OCI-M2 (cell line): Measurements from ENCODE around the gene ZNF628.

Experiments
- DNase-seq: peaks from one replicate; lab custom pipeline; 2025; ENCODE audit not compliant: unreplicated experiment; lab: John Stamatoyannopoulos, UW

The ZNF628 gene

DNA sequence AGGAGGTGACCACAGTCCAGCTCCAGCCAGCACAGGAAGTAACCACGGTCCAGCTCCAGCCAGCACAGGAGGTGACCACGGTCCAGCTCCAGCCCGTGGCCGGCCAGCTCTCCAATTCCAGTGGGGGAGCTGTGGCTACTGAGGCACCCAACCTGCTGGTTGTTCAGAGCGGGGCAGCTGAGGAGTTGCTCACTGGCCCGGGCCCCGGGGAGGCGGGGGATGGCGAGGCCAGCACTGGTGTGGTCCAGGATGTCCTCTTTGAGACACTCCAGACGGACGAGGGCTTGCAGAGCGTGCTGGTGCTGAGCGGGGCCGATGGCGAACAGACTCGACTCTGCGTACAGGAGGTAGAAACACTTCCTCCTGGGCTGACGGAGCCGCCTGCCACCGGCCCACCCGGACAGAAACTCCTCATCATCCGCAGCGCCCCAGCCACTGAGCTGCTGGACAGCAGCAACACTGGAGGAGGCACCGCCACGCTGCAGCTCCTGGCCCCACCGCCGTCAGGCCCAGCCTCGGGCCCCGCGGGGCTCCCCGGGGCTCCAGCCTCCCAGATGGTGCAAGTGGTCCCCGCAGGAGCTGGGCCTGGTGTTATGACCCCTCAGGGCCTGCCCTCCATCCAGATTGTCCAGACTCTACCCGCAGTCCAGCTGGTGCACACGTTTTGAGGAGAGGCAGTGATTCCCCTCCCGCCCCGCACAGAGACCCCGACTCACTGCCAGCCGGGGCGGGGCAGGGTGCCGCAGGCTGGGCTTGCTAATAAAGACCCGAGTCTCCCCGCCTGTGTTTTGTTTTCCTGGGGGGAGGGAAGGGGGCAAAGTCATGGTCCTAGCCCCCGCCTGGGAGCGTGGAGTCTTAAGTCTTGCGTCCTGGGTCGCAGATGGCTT, 7.5 kb downstream of the ZNF628 start:
- no peak for DNase-seq

DNA sequence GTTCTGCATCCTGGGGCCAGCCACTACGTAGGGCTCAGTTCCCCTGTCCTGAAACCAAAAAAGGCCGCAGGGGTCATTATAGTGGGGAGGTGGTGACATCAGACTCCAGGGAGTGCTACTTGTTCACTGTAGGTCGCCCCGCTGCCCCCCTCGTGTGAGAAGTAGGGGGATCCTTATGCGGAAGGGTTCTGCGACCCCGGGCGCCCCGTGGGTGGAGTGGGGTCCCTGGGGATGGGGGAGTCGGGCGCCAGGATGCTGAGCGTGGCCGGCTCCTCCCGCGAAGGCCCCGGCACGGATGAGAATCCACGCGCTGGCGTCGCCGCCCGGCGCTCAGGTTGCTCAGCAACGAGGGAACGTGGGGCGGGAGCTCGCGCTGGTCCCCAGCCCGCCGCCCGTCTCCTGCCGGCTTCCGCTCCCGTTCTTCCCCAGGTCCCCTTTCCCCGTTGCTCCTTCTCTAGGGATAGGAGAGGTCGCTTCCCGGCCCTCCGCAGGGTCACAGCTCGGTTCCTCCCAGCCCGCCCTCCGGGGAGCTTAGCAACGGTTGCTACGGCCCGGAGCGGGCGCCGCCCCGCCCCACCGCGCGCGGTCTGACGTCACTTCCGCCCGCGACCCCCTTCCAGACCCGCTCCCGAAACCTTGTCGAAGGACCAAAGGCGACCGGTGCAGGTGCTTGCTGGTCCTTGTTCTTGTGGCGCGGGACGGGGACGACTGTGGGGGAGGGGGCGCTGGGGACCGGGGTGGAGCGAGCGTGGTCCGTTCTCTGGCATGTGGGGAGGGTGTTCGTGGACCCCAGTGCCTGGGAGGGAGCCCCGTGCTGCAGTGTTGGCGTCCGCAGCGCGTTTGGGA, 8.4 kb downstream of the ZNF628 start, which contains the start of gene NAT14:
TSS of gene NAT14 (plus strand) at position 596 of the 846 bp plus-strand sequence. CDS start 521 bp downstream, outside the sequence.
- DNase-seq, result peak; percentile 13

DNA sequence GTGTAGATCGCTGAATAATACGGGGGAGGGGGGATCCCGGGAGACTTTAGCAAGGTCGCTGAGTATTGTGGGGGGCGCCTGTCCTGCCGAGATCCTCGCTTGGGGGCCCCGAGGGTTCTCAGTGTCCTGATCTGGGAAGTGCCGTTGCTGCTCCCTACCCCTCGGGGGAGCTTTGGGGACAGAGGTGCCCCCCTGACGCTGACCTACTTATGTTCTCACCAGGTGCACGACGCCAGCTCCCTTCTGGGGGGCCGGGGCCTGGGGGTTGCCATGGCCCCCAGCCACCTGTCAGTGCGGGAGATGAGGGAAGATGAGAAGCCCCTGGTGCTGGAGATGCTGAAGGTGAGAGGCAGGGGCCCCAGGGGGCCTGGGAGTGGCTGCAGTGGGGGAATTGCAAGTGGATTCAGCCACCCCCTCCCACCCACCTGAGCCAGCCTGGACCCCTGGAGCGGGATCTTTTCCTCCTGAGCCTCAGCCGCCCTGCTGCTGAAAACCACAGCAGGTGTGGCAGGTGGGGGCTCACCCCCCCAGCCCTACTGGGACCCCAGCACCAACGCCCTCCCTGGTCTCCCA, 9.1 kb downstream of the ZNF628 start:
- DNase-seq, result no peak

DNA sequence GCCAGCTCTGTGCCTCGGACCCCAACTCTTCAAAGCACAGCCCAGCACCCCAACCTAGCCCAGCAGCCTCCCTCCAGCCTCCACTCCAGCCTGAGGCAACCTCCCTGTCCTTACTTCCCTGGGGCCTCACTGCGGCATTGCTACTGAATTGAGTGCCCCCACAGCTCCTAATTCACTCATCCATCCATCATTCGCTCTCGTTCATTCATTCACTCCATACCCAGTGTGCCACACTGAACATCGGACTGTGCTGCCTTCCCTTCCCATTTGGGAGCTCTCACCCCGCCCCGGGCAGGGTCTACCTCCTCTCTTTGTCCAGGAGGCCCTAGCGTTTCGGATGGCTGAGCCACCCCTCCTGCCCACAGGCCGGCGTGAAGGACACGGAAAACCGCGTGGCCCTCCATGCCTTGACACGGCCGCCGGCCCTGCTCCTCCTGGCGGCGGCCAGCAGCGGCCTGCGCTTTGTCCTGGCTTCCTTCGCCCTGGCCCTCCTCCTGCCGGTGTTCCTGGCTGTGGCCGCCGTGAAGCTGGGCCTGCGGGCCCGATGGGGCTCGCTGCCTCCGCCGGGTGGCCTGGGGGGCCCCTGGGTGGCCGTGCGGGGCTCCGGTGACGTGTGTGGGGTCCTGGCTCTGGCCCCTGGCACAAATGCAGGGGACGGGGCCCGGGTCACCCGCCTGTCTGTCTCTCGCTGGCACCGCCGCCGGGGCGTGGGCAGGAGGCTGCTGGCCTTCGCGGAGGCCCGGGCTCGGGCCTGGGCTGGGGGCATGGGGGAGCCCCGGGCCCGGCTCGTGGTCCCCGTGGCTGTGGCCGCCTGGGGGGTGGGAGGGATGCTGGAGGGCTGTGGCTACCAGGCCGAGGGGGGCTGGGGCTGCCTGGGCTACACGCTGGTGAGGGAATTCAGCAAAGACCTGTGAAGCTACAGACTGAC, 9.9 kb downstream of the ZNF628 start:
- no peak for DNase-seq

DNA sequence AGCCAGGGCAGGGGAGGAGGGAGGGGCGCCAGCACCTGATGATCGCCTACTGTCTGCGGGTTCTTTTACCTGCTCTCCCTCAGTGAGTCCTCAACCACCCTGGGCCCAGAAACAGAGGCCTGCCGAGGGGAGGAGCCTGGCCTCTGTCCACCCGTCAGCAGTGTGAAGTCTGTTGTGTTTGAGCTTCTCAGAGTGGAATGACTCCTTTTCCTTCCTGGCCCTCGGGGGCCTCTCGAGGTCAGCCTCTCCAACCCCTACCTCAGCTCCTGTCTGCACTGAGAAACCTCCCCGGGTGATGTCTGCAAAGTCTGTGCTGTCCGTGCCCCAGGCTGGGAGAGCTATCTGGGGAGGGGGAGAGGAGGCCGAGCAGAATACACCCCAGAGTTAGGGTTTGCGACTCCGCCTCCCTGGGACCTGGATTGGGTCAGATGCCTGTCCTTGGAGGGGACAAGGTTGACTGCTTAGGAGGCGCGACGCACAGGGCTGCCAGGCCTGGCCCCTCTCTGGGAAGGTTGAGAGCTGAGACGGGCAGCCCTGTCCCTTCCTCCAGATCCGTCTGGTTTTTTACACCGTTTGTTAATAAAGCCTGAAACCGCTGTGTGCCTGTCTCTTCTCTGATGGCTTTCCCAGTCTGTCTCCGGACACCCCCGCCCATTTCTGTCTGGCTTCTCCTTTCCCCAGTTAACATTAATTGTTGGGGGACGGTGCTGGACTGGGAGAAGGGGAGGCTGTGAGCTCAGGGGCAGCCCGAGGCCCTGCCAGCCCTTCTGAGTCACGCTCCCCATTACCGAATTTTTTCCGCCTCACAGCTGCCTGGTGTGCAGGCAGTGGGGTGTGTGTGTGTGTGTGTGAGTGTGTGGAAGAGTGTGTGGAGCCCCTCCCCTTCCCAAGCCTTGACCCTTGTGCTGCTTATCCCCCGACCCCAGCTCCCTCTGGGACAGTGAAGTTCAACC, 10.8 kb downstream of the ZNF628 start:
- no peak for DNase-seq

DNA sequence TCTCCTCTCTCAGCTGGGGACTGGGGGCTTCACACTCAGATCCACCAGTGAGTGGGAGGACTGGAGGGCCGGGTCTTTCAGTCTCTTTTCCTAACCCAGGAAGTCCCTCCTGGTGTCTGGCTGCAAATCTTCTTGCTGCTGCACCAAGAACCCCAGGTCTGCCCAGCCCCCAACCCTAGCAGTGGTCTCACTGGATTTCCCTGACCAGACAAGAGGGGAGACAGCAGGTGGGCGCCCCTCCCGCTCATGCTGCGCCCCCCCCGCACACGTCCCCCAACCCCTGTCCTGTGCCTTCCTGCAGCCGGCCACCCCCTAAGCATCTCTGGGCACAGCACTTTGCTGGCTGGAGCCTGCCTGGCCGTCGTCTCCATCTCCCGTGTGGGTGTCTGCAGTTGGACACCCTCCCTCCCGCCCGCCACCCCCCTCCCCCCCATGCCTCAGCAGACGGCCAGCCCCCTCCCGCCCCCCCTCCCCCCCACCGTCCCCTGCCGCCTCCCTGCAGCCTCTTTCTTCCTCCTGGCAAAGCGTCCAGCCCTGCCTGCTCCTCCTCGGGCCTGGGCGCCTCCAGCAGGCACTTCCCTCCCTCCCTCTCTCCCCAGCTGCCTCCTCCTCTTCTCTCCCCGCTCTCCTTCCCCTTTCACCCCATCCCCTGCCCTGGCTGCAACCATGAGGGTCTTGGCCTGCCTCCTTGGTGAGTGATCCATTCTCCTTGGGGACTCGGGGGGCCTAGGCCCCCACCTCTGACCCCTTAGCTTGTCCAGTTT, 11.7 kb downstream of the ZNF628 start, which contains the start of gene SSC5D:
TSS of gene SSC5D (plus strand) at position 513 of the 764 bp plus-strand sequence. CDS start at position 667, 154 bp downstream.
- DNase-seq, result no peak

DNA sequence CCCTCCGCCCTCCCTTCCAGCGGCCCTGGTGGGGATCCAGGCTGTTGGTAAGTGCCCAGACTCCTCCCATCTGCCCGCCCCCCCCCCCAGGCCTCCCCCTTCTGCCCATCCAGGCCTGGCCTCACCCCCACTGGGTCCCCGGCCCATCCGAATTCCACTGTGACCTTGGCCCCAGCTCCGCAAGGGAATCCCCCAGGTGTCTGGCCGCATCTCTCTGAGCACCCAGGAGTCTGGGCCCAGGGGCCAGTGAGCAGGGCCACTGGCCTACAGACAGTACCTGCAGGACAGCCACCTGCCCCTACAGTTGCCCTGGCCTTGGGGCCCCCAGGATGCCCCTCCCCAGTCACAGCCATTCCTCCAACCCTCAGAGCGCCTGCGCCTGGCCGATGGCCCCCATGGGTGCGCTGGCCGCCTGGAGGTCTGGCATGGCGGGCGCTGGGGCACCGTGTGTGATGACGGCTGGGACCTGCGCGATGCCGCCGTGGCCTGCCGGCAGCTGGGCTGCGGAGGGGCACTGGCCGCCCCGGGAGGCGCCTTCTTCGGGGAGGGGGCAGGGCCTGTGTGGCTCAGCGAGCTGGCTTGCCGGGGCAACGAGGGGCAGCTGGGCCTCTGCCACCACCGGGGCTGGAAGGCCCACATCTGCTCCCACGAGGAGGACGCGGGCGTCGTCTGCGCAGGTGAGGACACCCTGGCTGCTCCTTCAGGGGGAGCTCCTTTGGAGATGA, 12.7 kb downstream of the ZNF628 start:
- no peak for DNase-seq

DNA sequence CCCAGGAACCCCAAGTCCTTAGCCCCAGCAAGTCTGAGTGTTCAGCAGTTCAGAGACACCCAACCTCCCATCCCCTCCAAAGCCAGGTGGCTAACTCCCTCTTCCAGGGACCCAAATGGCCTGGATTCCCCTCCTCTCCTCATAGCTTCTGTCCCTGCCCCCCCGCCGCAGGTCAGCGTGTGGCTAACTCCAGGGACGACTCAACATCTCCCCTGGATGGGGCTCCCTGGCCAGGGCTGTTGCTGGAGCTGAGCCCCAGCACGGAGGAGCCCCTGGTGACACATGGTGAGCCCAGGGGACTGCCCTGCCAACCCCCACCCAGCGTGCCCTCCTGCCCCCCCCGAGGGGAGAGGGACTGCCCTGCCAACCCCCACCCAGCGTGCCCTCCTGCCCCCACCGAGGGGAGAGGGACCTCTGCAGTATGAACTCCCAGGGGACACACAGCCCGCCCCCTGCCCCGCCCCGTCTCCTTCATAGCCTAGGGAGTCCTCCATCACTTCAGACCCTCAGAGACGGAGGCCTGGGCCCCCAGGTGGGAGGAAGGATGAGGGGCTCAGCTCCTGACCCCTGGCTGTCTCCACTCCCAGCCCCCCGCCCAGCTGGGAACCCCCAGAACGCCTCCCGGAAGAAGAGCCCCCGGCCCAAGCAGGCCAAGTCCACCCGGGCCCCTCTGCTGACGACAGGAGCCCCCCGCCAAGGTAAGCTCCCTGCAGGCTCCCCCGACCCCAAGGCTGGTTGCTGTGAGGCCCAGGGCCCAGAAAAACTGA, 13.5 kb downstream of the ZNF628 start:
- no peak for DNase-seq

DNA sequence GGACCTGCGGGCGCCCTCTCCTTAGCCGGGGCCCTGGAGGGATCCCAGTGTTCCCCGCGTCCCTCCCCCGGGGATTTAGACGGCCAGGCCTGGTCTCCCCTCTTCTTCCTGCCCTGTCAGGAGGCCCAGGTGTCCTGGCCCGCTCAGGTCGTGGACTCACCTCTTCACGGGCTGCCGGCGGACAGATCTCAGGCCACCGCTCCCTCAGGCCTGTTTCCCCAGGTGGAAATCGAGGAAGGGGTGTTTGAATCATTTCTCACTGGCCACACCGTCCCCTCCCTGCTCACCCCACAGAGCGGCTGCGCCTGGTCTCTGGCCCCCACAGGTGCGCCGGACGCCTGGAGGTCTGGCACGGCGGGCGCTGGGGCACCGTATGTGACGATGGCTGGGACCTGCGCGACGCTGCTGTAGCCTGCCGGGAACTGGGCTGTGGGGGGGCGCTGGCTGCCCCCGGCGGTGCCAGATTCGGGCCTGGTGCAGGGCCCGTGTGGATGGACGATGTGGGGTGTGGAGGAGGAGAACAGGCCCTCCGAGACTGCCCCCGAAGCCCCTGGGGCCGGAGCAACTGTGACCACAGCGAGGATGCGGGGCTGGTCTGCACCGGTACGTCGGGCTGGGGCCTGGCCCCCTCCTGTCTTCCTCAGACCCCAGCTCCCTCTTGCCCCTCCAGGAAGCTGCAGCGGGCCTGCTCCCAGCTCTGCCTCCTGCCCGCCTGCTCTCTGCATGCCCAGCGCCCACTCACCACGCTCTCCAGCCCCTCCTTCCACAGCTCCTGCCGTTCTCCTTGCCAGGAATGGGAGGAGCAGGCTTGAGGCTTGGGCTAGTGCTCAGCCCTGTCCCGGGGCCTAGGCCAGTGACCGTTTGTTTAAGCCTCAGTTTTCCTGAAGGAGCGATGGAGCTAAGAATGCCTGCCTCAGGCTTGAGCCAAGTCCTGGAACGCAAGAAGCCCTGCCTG, 14.3 kb downstream of the ZNF628 start:
- no peak for DNase-seq

DNA sequence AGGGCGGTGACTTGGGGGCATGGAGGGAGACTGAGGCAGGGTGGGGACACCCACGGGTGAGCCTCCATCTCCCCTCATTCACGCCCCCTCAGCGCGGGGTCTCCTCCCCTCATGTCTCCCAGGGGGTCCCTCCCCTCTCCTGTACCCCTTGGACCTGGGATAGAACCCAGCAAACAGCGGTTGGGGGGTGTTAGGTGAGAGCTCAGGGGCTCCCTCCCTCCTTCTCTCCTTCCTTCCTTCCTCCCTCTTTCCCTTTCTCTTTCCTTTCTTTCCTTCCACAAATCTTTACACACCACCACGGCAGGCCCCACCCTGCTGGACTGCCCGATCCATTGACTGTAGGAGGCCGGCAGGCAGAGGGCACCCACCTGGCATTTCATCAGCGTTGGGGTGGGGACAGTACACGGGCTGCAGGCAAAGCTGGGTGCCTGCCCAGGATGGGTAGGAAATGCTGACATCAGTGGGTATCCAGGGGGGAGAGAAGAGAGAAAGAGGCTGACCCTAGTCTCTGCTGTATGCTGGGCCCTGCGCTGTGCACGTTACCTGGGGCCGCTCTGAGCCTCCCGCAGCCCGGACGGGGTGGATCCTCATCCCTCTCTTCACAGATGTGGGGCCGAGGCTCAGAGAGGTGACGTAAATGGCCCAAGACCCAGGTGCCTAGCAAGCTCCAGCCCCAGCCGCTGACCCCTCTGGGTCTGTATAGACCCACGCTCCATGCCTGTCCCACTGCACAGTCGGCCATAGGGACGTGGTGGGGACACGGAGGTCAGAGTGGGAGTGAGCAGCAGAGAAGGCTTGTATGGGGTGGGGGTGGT, 15.3 kb downstream of the ZNF628 start:
- DNase-seq, result no peak

DNA sequence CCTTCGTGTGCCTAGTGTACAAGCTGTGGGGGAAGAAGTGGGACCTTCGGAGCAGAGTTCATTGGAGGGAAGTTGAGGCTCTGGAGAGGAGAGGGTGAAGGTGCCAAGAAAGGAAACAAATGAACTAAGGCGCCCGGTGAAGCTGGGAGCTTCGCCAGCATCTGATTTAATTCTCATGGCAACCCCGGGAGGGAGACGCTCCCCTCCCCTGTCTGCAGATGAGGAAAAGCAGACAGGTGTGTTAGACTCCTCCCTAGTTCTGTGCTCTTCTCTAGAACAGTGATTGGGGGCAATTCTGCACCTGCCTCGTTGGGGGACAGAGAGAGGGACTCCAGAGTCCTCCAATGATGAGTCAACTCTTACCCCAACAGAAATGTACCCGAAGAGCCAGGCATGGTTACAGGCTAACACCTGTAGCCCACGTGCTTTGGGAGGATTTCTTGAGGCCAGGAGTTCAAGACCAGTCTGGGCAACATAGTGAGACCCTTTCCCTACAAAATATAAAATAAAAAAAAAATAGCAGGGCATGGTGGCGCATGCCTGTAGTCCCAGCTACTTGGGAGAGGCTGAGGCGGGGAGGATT, 16.0 kb downstream of the ZNF628 start:
- DNase-seq, result no peak

DNA sequence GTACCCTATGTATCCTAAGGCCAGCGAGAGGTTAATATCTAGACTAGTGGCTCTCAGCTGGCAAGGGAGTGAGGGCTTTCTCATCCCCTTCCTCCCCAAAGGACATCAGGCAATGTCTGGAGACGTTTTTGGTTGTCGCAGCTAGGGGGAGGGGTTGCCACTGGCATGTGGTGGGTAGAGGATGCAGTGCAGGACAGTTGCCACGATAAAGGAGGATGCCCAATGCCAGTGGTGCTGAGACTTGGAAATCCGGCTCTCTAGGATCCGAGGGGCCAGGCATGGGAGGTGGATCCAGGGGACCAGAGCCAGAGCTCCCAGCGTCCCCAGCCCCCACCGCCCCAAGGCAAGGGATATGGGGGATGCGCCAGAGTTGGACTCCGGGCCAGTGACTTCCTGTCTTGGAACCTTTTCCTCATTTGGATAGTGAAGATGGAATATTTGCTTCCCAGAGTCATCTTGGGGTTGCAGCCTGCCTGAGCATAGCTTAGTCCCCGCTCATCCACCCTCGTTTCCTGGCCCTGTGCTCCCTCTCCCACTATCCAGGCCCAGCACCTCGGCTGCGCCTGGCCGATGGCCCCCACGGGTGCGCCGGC, 16.7 kb downstream of the ZNF628 start:
- no peak for DNase-seq

DNA sequence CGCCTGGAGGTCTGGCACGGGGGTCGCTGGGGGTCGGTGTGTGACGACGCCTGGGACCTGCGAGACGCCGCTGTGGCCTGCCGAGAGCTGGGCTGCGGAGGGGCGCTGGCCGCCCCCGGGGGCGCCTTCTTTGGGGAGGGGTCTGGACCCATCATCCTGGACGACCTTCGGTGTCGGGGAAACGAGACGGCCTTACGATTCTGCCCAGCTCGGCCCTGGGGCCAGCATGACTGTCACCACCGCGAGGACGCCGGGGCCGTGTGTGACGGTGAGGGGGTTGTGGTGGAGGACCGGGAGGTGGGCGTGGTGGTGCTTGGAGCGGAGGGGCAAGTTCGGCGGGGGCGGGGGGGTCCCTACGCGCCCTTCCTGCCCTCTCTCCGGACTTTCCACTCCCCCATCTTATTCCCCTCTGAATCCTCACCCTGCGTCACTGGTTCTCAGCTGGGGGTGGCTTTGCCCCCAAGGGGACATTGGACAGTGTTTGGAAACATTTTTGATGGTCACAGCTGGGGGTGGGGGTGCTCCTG, 17.3 kb downstream of the ZNF628 start:
- no peak for DNase-seq

DNA sequence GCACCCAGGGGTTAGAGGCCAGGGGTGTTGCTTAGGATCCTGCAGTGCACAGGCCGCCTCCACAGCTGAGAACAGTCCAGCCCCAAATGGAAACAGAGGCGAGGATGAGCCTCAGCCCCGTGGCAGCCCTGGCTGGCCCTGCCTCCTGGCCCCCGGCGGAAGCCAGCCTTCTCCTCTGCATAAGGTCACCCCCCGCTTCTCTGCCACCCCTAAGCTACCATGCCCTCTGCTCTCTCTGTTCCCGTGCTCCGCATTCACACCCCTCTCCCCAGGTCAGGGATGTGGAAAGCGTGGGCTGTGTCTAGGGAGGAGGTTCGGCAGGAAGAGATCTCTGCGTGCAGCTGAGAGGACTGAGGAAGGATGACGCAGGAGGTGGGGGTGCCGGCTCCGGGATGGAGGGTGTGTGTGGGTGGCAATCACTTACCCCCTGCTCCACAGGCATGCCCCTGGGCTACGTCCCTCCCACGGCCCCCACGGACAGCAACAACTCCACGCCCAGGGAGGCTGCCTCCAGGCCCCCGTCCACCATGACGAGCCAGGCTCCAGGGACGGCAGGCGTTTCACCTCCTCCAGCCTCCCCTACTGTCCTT, 17.9 kb downstream of the ZNF628 start:
- DNase-seq, result no peak
